ENCODE results near the gene DAZAP1.

GRCh38 chr19:1399079-1399478 is 8.3 kb upstream of the DAZAP1 start:
- TF ChIP-seq ZNF274 (IDR thresholded peaks at IDR 0.05; ENCODE audit: low read depth, low read length) (no peak), YY1 (IDR thresholded peaks at IDR 0.05; ENCODE audit: insufficient read depth, insufficient read length) (no peak), SUZ12 (IDR thresholded peaks at IDR 0.05; ENCODE audit: extremely low read depth, insufficient read depth, insufficient read length) (no peak)
